Ramos (cell line): ENCODE results near the gene CLK4.

Source experiments
- in situ Hi-C: fragments of 300-500 bp; cut with MboI; formaldehyde crosslinking; loops from one replicate; pipeline ENCODE4 v1.14.3; 2022; ENCODE audit warnings: low sequenced_read_pairs; ENCODE audit not compliant: unreplicated experiment

Gene CLK4

GRCh38 chr5:178560911-178561310 is 65.9 kb downstream of the CLK4 start:
- in situ Hi-C loops, result no loop called here

GRCh38 chr5:178557416-178557815 is 69.4 kb downstream of the CLK4 start:
- in situ Hi-C loops, result no loop called here

- in situ Hi-C loops, result no loop called here
Measured at GRCh38 chr5:178555771-178556211, 71.1 kb downstream of the CLK4 start.

GRCh38 chr5:178555005-178555404 is 71.8 kb downstream of the CLK4 start:
- in situ Hi-C loops, result no loop called here

GRCh38 chr5:178554311-178554710 is 72.5 kb downstream of the CLK4 start:
- in situ Hi-C loops, result no loop called here

- in situ Hi-C loops, result no loop called here
Measured at GRCh38 chr5:178553517-178553916, 73.3 kb downstream of the CLK4 start.
